ENCODE results near the gene AREL1. TPM values are rescaled to one million over a fixed set of nuclear protein-coding genes. Genes with fewer than 3 reads are reported as not detected.

The AREL1 gene
- total RNA-seq, 1 experiment from 2014 or later = 34.2 TPM

GRCh38 chr14:74720526-74720925 lies 7.6 kb upstream of the AREL1 start:
- Histone ChIP-seq H4K91ac (ENCODE audit: insufficient read length, low read depth, low read length) (no peak overlapping the region), H3K23me2 (ENCODE audit: insufficient read length, low read depth, low read length, poor library complexity, severe bottlenecking) (no peaks in the 10 kb centered on the region), H2BK20ac (ENCODE audit: low read depth, low read length, poor library complexity, severe bottlenecking) (no peak overlapping the region), H3T11ph (ENCODE audit: low read length) (no peak overlapping the region), H2AK5ac (ENCODE audit: insufficient read length, low read length) (no peak overlapping the region), H4K20me1 (ENCODE audit: control insufficient read depth, insufficient read depth, insufficient read length) (no peaks in the 10 kb centered on the region), H3K79me2 (ENCODE audit: insufficient read depth, low read length) (no peaks in the 10 kb centered on the region), H3K27ac (ENCODE audit: insufficient read length, low read depth, low read length) (no peak overlapping the region), H3K9ac (ENCODE audit: extremely low read depth, insufficient read length, low read length) (no peak overlapping the region), H2BK15ac (ENCODE audit: low read depth, low read length) (no peak overlapping the region), H3K4me1 (ENCODE audit: insufficient read depth, low read length) (no peaks in the 10 kb centered on the region), H2BK120ac (ENCODE audit: low read depth, low read length, poor library complexity, severe bottlenecking) (no peak overlapping the region), H4K8ac (replicated peaks; ENCODE audit: insufficient read length, low read depth, low read length) (no peak overlapping the region), H2BK5ac (ENCODE audit: insufficient read length, low read length) (no peak overlapping the region), H3K27me3 (ENCODE audit: insufficient read depth, low read length) (no peaks in the 10 kb centered on the region), H3K14ac (ENCODE audit: insufficient read depth, low read length) (no peak overlapping the region), H3K23ac (ENCODE audit: insufficient read length, low read depth, low read length) (no peak overlapping the region), H4K5ac (ENCODE audit: insufficient read length, low read depth, low read length) (no peak overlapping the region), H2AFZ (ENCODE audit: low read length) (no peak overlapping the region), H3K18ac (ENCODE audit: insufficient read length, low read depth, low read length) (no peak overlapping the region), H2BK12ac (ENCODE audit: insufficient read length, low read depth, low read length) (no peak overlapping the region), H3K56ac (ENCODE audit: insufficient read length, low read depth, low read length) (no peak overlapping the region), H3K9me3 (ENCODE audit: control insufficient read depth, low read depth, low read length) (no peaks in the 10 kb centered on the region), H3K4ac (ENCODE audit: low read depth, low read length) (no peak overlapping the region), H3K4me2 (ENCODE audit: insufficient read depth, insufficient read length, low read length) (no peak overlapping the region), H3K79me1 (ENCODE audit: insufficient read depth, low read depth, low read length, poor library complexity, severe bottlenecking) (no peaks in the 10 kb centered on the region)
- Mint-ChIP-seq H3K9me3 (no peaks in the 10 kb centered on the region), H3K36me3 (ENCODE audit: insufficient read depth in 1 of 3, low read depth in 3 of 3) (peaks cover 17 to 42% (median 34%) of the 10 kb centered on the region in 3 experiments; a peak in 6 of 7 replicates), H3K4me3 (no peak overlapping the region), H3K4me1 (no peaks in the 10 kb centered on the region), H3K27ac (no peak overlapping the region), H3K27me3 (ENCODE audit: low read depth) (no peaks in the 10 kb centered on the region)
- TF ChIP-seq CTCF (conservative IDR thresholded peaks at IDR 0.05) = no peak
- DNase-seq = no peak
